ENCODE measurements around the gene SLC34A1. TPM values are rescaled to one million over a fixed set of nuclear protein-coding genes. Genes with fewer than 3 reads are reported as not detected.

SLC34A1 gene
- polyA plus RNA-seq, 3 donors, result not detected

DNA sequence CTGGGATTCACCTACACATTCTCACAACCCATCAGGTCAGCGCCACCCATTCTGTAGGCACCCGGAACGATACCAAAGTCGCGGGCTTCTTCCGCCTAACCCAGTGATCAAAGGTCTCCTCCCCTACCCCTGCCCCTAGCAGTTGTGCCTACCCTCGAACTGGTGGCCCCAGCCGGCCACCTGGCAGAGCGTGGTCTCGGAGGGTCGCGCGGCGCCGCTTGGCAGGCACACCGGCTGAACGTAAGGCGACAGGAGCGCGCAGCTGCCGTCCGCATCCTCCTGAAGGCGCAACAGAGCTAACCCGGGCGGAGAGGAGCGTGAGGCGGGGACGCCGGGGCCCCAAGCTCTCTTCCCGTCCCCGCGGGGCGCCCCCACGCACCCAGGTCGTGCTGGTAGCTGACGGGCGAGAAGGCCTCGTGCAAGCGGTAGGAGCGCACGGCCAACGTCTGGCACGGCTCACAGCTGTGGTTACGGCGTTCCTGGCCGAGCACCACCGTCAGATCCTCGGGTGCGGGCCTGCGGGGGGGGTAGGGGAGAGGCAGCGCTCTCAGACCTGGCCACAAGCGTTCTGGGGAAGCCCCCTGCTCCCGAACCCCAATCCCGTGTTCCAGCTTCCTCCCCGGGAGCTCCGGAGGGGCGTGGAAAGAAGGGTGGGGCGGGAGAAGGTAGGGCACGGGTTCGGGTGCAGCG, 19.0 kb downstream of the SLC34A1 start:
- Histone ChIP-seq H3K36me3 (replicated peaks in 1 of 2; ENCODE audit: control insufficient read depth in 1 of 2, insufficient read depth in 2 of 2, low read length in 2 of 2) (no peaks in the 10 kb centered on the region), H3K79me2 (ENCODE audit: insufficient read depth, low read length) (no peaks in the 10 kb centered on the region), H3K4me1 (ENCODE audit: control insufficient read depth in 1 of 2, insufficient read depth in 2 of 2, low read length in 2 of 2) (peaks cover 45 to 46% of the 10 kb centered on the region in 2 donors), H2AFZ (ENCODE audit: insufficient read depth, low read depth, low read length, poor library complexity, severe bottlenecking) (peak overlapping the region; percentile 81), H4K20me1 (ENCODE audit: insufficient read depth, low read length) (peaks cover 11% of the 10 kb centered on the region), H3K9ac (ENCODE audit: insufficient read depth, low read length, poor library complexity, severe bottlenecking) (no peak overlapping the region), H3K9me3 (replicated peaks in 1 of 2; ENCODE audit: control insufficient read depth in 1 of 2, insufficient read depth in 1 of 2, low read length in 2 of 2) (peaks cover 0 to 12% of the 10 kb centered on the region in 2 donors), H3K4me3 (replicated peaks in 1 of 3; ENCODE audit: low read depth in 2 of 3, low read length in 3 of 3) (peak overlapping the region in 1 of 3 experiments; percentile 74), H3K27ac (ENCODE audit: low read depth in 1 of 2, low read length in 2 of 2) (no peak overlapping the region), H3K4me2 (replicated peaks; ENCODE audit: extremely low read depth, low read length, poor library complexity, severe bottlenecking) (peak overlapping the region; percentile 89), H3K27me3 (ENCODE audit: control insufficient read depth in 2 of 2, insufficient read depth in 2 of 2, low read length in 2 of 2) (peaks cover 26 to 43% of the 10 kb centered on the region in 2 donors)
- Mint-ChIP-seq H3K27ac (peak overlapping the region in 5 of 7 donors; percentile 33 to 77 (median 68)), H3K9me3 (peaks cover 0 to 17% (median 5%) of the 10 kb centered on the region in 7 donors), H3K27me3 (ENCODE audit: low read depth in 3 of 3) (peaks cover 37 to 59% (median 53%) of the 10 kb centered on the region in 3 donors), H3K4me1 (peaks cover 40% of the 10 kb centered on the region), H3K4me3 (peak overlapping the region; percentile 72 to 87), H3K36me3 (peaks cover 6 to 8% of the 10 kb centered on the region in 2 donors)
- DNase-seq, result peak in 1 of 3 donors; percentile 52
- WGBS (ENCODE audit: insufficient coverage), result 1% methylated on average over 61 of the region's 61 CpGs
- intact Hi-C loops (cut with micrococcal nuclease), result loop anchor here in 1 of 2 donors (5.0 kb wide), 1 partner anchor 94 kb away; the partner anchor contains the start of gene PDLIM7
- TF ChIP-seq, protein P1, sequence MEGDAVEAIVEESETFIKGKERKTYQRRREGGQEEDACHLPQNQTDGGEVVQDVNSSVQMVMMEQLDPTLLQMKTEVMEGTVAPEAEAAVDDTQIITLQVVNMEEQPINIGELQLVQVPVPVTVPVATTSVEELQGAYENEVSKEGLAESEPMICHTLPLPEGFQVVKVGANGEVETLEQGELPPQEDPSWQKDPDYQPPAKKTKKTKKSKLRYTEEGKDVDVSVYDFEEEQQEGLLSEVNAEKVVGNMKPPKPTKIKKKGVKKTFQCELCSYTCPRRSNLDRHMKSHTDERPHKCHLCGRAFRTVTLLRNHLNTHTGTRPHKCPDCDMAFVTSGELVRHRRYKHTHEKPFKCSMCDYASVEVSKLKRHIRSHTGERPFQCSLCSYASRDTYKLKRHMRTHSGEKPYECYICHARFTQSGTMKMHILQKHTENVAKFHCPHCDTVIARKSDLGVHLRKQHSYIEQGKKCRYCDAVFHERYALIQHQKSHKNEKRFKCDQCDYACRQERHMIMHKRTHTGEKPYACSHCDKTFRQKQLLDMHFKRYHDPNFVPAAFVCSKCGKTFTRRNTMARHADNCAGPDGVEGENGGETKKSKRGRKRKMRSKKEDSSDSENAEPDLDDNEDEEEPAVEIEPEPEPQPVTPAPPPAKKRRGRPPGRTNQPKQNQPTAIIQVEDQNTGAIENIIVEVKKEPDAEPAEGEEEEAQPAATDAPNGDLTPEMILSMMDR (IDR thresholded peaks at IDR 0.05), result no peak

DNA sequence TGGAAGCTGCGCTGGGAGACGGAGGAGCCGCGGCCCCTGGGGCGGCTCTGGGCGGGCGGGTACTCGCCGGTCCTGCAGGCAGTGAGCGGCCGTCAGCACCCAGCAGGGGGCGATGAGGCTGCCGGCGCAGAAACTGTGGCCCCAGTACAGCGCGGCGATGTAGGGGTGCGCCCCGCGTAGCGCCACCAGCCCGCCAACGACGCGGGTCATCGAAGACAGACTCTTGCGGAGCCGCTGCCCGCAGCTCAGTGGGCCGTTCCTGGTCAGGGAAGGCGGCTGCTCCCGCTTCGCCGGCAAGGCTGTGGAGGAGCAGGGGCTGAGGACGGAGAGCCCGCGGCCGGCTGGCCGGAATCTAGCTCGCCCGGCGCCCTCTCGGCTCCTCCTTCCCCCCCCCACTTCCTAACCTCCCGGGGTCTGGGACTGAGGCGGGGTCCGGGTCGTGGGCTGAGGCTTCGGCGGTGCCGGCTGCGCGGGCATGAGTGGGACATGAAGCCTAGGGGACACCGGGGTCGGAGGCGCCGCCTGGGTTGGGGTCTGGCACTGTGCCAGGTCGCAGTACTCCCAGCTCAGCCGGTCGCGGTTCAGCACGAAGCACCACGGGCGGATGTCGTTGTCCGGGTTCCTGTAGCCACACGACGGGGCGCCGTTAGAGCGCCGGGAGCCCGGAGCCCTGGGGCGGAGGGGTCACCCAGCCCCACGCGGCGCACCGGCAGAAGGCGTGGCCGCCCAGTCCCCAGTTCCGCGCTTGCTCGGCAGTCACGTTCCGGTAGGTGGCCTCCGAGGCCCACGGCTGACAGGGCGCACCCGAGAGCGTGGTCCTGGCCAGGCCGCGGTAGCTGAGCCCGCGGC, 19.8 kb downstream of the SLC34A1 start:
- H2AFZ ChIP-seq (ENCODE audit: insufficient read depth, low read depth, low read length, poor library complexity, severe bottlenecking), result peak overlapping the region; percentile 81

More for the DNA sequence above, 19.8 kb downstream of the SLC34A1 start:
- under 1% methylated on average over 91 of the region's 93 CpGs for WGBS (ENCODE audit: insufficient coverage)
- TF ChIP-seq, protein P1 (IDR thresholded peaks at IDR 0.05), result peak; percentile 76
- Histone ChIP-seq H3K4me2 (replicated peaks; ENCODE audit: extremely low read depth, low read length, poor library complexity, severe bottlenecking) (peak overlapping the region; percentile 89), H3K36me3 (replicated peaks in 1 of 2; ENCODE audit: control insufficient read depth in 1 of 2, insufficient read depth in 2 of 2, low read length in 2 of 2) (no peaks in the 10 kb centered on the region), H3K79me2 (ENCODE audit: insufficient read depth, low read length) (no peaks in the 10 kb centered on the region), H4K20me1 (ENCODE audit: insufficient read depth, low read length) (peaks cover 11% of the 10 kb centered on the region), H3K9me3 (replicated peaks in 1 of 2; ENCODE audit: control insufficient read depth in 1 of 2, insufficient read depth in 1 of 2, low read length in 2 of 2) (peaks cover 0 to 12% of the 10 kb centered on the region in 2 donors), H3K27me3 (ENCODE audit: control insufficient read depth in 2 of 2, insufficient read depth in 2 of 2, low read length in 2 of 2) (peaks cover 26 to 43% of the 10 kb centered on the region in 2 donors), H3K4me1 (ENCODE audit: control insufficient read depth in 1 of 2, insufficient read depth in 2 of 2, low read length in 2 of 2) (peaks cover 45 to 46% of the 10 kb centered on the region in 2 donors), H3K9ac (ENCODE audit: insufficient read depth, low read length, poor library complexity, severe bottlenecking) (peak overlapping the region; percentile 58), H3K4me3 (replicated peaks in 1 of 3; ENCODE audit: low read depth in 2 of 3, low read length in 3 of 3) (peak overlapping the region; percentile 21 to 74 (median 39)), H3K27ac (ENCODE audit: low read depth in 1 of 2, low read length in 2 of 2) (no peak overlapping the region)
- H3K27me3 Mint-ChIP-seq (ENCODE audit: low read depth in 3 of 3), result peaks cover 38 to 57% (median 51%) of the 10 kb centered on the region in 3 donors
- H3K9me3 Mint-ChIP-seq, result peaks cover 0 to 17% (median 5%) of the 10 kb centered on the region in 7 donors
- peak overlapping the region in 5 of 7 donors; percentile 33 to 80 (median 53) for H3K27ac Mint-ChIP-seq
- peak overlapping the region; percentile 72 to 87 for H3K4me3 Mint-ChIP-seq
- peak; percentile 90 to 92 (median 91) for DNase-seq
- intact Hi-C loops (cut with micrococcal nuclease), result loop anchor here (1.0 to 5.0 kb wide), 5 partner anchors 15 to 93 kb away; partner anchors contain the start of gene PDLIM7 (in 1 of the 2)
- peaks cover 40% of the 10 kb centered on the region for H3K4me1 Mint-ChIP-seq
- peaks cover 6 to 8% of the 10 kb centered on the region in 2 donors for H3K36me3 Mint-ChIP-seq

Data from CD14-positive monocyte (primary cell).